GM12873 (cell line): ENCODE results near the gene TBC1D5.

Experiments used
- CTCF ChIP-seq: IDR thresholded peaks from 2 replicates; pipeline ENCODE4 v1.5.1; 2012; ENCODE audit warnings: low read depth, mild to moderate bottlenecking, moderate library complexity, low read length, control low read depth; ENCODE audit not compliant: insufficient read depth; ENCODE audit errors: missing control alignments

TBC1D5 gene

DNA sequence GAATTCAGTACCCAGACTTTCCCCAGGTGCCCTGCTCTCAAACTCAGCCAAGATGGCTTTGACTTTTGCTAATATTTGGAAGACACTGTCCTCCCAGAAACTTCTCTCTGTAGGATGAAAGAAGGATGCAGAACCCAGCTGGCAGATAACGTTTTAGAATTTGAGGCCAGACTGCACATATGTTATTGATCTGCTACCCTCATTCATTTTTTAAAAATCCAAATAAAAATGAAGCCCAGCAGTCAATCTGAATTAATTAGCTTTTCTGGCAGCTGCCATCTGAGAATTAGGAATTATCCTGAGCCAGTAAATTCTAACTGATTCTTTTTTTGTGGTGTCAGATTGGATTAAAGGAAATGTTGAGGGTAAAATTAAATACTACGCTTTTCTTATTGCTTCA lies 621.1 kb downstream of the TBC1D5 start:
- TF ChIP-seq CTCF, result no peak

- TF ChIP-seq CTCF, result no peak
Observed at GRCh38 chr3:17120115-17120514, 622.3 kb downstream of the TBC1D5 start.

DNA sequence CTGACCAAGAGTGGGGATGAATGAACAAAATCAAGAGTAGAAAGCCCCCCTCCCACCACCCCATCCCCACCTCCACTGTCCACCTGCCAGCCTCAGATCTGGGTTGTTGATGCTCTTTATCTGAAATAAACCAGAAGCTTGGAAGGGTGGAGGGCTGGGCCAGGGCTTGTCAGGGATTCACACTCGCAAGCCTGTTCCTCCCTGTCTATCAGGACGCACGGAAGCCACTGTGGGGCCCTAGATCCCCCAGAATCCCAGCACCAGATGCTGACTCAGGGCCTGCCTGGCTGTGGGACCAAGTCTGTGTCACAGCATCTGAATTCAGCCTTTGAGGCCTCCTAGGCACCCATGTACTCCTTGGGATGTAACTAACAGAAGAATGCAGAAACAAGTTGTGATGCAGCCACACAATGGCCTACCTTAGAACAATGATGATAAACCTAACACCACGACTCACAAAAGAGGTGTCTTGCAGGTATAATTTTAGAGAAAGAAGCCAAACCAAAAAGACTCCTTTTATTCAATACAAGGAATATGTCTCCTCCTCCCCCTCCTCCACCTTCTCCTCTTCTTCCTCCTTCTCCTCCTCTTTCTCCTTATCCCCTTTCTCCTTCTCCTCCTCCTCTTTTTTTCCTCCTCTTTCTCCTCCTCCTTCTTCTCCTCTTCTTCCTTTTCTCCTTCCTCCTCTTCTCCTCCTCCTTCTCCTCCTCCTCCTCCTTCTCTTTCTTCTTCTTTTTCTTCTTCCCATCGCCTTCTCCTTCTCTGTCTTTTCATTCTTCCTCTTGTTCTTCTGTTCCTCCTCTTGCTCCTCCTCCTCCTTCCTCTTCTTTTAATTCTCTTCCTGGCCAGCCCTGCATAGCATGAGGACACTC lies 623.0 kb downstream of the TBC1D5 start:
- no peak for TF ChIP-seq CTCF

DNA sequence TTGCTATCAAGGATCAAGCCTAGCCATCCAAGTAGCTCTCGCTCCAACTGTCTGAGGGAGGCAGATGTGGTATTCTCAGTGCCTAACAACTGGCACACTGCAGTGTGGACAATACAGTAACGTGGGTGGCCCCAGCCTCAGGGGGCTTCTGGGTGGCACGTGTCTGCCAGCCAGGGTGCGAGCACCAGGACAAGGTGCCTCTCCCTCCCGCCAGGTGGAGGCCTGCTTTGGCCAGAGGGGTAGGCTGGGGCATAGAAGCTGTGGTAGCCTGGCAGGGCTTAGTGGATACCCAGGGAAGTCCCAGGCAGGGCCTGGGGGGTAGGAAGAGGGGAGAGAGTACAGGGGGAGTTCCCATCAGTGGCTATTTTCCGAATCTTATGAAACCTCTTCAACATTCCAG lies 623.7 kb downstream of the TBC1D5 start:
- no peak for TF ChIP-seq CTCF

DNA sequence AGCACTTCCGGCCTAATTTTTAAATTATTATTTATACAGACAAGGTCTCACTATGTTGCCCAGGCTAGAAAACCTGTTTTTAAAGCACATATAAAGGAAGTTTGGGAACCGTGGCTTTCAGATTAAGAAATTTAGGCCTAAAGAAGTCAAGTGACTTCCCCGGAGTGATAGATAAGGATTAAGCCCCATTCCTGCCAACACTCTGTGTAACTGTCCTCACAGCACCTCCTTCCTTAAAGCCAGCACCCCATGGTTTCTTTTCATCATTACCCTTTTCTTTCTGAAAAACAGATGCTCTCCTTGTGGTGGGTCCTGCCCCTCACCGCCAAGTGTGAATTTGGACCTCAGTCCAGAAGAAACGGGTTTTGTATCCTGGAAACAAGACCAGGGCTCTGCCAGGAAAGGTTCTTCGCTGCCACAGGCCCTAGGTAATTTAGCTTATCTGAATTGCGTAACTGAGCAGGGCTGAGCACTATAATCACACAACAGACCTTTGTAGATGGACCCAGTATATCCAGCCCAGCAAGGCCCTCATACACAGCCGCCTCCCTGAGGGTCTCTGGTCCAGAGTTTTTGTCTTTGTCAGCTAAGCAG lies 626.3 kb downstream of the TBC1D5 start:
- no peak for TF ChIP-seq CTCF

DNA sequence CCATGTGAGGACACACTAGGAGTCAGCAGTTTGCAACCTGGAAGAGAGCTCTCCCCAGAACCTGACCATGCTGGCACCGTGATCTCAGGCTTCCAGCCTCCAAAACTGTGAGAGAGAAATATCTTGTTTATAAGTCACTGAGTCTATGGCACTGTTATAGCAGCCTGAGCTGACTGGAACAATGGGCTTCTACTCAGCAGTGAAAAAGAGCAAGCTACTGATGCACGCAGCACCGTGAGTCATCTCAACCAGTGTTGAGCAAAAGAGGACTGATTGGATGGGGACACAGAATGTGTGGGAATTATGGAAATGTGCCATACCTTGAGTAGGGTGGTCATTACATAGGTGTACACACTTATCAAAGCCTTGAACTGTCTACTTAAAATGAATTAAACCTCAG lies 627.2 kb downstream of the TBC1D5 start:
- TF ChIP-seq CTCF, result no peak

DNA sequence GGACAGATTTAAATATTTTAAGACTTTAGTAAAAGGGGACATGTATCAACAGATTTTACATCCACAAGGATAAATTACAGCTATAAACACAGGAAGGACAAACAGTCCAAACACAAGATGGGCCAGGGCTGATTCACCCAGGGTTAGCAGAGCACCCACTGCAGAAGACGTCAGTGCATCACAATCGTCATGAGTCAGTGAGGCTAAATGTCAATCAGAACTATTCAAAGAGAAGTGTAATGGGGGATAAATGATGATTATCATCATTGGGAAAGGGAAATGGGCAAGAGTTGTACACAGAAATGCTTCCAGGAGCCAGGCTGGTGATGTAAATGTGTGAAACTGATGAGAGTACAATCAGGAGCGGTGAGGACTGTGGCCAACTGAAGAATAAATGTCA lies 630.8 kb downstream of the TBC1D5 start:
- TF ChIP-seq CTCF, result no peak
